Large intestine (tissue), 3 donors: Measurements from ENCODE around the gene GNPTG. TPM values are rescaled to one million over a fixed set of nuclear protein-coding genes. Genes with fewer than 3 reads are reported as not detected.

ENCODE experiments used
- DNase-seq, 2 donors: peaks; one replicate each; pipeline versions ENCODE4 v3.0.0 to v3.0.0-alpha.2; 2013
- H3K27ac ChIP-seq: one replicate; pipeline ENCODE4 v1.5.1; 2013; ENCODE audit warnings: low read length
- H3K27me3 ChIP-seq: 2 replicates; pipeline ENCODE4 v1.6.1; 2013; ENCODE audit warnings: low read length; ENCODE audit not compliant: control insufficient read depth, insufficient read depth
- H3K36me3 ChIP-seq: 2 replicates; pipeline ENCODE4 v1.6.1; 2013; ENCODE audit warnings: low read length; ENCODE audit not compliant: control insufficient read depth, insufficient read depth
- H3K4me1 ChIP-seq: one replicate; pipeline ENCODE4 v1.6.1; 2013; ENCODE audit warnings: low read length; ENCODE audit not compliant: control insufficient read depth, insufficient read depth
- H3K4me3 ChIP-seq: one replicate; pipeline ENCODE4 v1.5.1; 2013; ENCODE audit warnings: low read length
- H3K9me3 ChIP-seq: one replicate; pipeline ENCODE4 v1.6.1; 2013; ENCODE audit warnings: mild to moderate bottlenecking, low read depth, low read length, moderate library complexity; ENCODE audit not compliant: control insufficient read depth
- WGBS: methylation state at CpG from one replicate; pipeline ENCODE4 v1.1.5; 2013; ENCODE audit warnings: low lambda C conversion rate; ENCODE audit not compliant: insufficient coverage; 5-methylcytosine and 5-hydroxymethylcytosine counted together
- polyA plus RNA-seq: library from polyadenylated mRNA; unstranded; fragments of 120-200 nt; gene quantifications from one replicate; pipeline ENCODE4 v1.2.1, GENCODE V29; 2013

Gene GNPTG
- polyA plus RNA-seq, 1 donor: 68.3 TPM

DNA sequence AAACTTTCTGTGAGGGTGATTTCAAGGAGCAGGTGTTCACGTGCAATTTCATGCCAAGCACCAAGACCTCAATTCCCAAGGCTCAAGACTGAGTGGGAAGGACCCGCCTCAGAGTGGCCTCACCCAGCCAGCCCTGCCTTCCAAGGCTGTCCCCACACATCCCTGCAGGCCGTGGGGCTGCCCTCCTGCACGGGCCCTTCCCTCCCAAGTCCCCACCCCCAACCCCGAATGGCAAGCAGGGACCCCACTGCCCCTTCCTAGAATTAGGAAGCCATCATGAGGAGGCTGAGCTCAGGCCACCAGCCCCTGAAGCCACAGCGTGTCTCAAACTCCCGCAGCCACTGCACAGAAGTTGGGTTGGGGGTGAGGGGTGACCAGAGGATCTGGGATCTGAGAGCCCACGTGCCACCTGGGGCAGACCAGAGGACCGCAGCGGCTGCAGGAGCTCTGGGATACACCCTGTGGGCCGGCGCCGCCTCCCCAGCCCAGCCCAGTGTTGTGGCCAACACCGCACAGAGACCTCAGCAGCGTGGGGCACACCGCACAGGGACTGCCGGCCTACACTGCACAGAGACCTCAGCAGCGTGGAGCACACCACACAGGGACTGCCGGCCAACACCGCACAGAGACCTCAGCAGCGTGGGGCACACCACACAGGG lies 20.7 kb downstream of the GNPTG start:
- H3K36me3 ChIP-seq: peaks cover 34% of the 10 kb centered on the region
- no peak for DNase-seq
- H3K9me3 ChIP-seq: peaks cover 6% of the 10 kb centered on the region
- 100% methylated on average over 1 of the region's 21 CpGs for WGBS
- H3K27me3 ChIP-seq: no peaks in the 10 kb centered on the region
- no peaks in the 10 kb centered on the region for H3K4me1 ChIP-seq
- H3K27ac ChIP-seq: no peak overlapping the region
- H3K4me3 ChIP-seq: no peak overlapping the region

DNA sequence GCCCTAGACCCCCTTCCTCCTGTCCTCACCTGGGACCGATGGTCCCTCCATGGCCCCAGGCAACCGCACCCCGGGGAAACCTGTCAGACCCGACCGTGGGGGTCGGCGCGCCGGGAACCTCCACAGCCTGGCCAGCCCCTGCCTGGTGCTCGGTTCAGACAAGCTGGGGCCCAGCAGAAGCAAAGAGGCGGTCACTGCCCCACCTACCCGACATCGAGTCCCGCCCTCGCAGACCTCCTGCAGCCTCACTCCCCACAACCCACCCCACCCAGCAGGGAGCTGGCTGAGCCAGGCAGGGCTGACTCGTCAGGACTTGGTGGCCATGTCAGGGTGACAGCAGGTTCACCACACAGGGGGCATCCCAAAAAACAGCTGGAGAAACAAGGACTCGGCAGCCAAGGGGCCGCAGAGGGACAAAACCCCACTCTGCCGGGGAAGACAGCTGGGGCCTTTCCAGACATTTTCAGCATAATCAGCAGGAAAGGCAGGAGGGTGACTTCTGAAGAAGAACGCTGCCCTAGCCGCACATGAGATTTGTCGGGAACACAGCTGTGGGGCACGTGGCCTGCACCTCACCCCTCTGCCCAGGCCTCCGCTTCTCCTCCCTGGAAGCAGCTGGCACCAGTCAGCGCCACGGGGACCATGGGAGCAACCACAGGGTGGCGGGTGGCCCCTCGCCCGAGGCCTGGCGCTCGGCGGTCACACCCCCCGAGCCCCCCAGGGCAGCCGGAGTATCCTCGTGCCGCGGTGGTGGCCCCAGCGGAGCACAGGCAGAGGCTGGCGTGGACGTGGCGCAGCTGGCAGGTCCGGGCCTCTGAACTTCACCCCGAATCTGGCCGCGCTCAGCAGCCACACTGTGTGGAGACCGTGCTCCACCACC lies 22.9 kb downstream of the GNPTG start:
- no peaks in the 10 kb centered on the region for H3K27me3 ChIP-seq
- peaks cover 37% of the 10 kb centered on the region for H3K36me3 ChIP-seq
- no peak overlapping the region for H3K4me3 ChIP-seq
- H3K9me3 ChIP-seq: peaks cover 6% of the 10 kb centered on the region
- H3K4me1 ChIP-seq: peaks cover 5% of the 10 kb centered on the region
- no peak for DNase-seq
- H3K27ac ChIP-seq: no peak overlapping the region
- WGBS: no CpG with 5 or more reads among the region's 46 CpGs

DNA sequence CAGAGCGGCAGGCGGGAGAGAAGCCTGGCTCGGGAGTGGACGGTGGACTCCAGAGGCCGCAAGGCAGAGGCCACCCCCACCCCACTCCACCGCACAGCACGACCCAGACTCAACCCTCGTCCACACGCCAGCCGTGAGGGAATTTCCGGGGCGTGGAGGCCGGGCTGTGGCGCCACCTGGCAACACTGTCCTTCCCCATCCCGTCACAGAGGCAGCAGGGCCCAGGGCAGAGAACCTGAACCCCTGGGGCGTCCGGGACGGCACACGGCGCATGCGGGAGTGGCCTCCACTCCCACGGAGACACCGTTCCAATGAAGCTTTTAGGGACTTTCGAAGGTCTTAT lies 23.5 kb downstream of the GNPTG start:
- no CpG with 5 or more reads among the region's 24 CpGs for WGBS
- Histone ChIP-seq H3K4me3 (no peak overlapping the region), H3K4me1 (peaks cover 8% of the 10 kb centered on the region), H3K36me3 (peaks cover 32% of the 10 kb centered on the region), H3K27ac (no peak overlapping the region), H3K27me3 (no peaks in the 10 kb centered on the region), H3K9me3 (peaks cover 6% of the 10 kb centered on the region)
- DNase-seq: no peak

GRCh38 chr16:1375741-1376410 lies 24.1 kb downstream of the GNPTG start:
- no peak for DNase-seq
- H3K4me1 ChIP-seq: peaks cover 8% of the 10 kb centered on the region
- H3K36me3 ChIP-seq: peaks cover 29% of the 10 kb centered on the region
- H3K27ac ChIP-seq: no peak overlapping the region
- WGBS: no CpG with 5 or more reads among the region's 19 CpGs
- H3K4me3 ChIP-seq: no peak overlapping the region
- no peaks in the 10 kb centered on the region for H3K27me3 ChIP-seq
- peaks cover 6% of the 10 kb centered on the region for H3K9me3 ChIP-seq

GRCh38 chr16:1377406-1378010 lies 25.8 kb downstream of the GNPTG start:
- peaks cover 32% of the 10 kb centered on the region for H3K36me3 ChIP-seq

DNA sequence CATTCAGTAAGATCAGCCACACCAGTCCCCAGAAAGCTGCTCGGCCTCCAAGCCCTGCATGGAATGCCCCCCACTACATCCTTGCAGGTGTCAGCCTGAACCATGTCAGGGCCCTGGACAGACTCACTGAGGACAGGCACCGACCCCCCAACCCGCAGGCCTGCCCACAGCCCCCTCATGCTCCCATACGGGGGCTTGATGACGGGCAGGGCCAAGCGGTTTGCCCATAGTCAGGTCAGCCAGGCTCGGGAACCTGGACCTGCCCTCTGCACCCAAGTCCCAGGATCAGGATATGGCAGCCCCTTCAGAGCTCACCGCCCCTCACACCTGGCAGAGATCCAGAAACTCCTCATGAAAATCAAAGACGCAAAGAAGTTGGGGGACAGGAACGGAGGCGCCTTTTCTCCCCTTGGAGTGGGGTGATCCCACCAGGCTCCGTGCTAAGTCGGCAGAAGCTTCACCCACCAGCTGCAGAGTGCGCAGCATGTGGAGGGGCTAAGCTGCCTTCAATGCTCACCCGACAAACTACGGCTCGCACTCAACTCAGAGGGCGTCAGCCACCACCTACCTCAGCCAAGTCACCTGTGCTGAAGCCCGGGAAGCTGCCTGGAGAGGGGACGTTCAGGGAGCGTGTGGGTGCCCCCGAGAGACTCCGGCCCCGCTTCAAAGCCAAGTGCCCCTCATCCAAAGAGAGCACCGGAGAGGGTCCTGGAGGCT lies 26.5 kb downstream of the GNPTG start:
- WGBS: no CpG with 5 or more reads among the region's 25 CpGs
- no peak for DNase-seq
- Histone ChIP-seq H3K9me3 (peaks cover 6% of the 10 kb centered on the region), H3K27me3 (no peaks in the 10 kb centered on the region), H3K27ac (no peak overlapping the region), H3K4me3 (peak overlapping the region; percentile 23), H3K4me1 (peaks cover 8% of the 10 kb centered on the region), H3K36me3 (peaks cover 33% of the 10 kb centered on the region)

More at GRCh38 chr16:1377406-1378010, 25.8 kb downstream of the GNPTG start:
- 100% methylated on average over 1 of the region's 10 CpGs for WGBS
- Histone ChIP-seq H3K27ac (no peak overlapping the region), H3K27me3 (no peaks in the 10 kb centered on the region), H3K9me3 (peaks cover 6% of the 10 kb centered on the region), H3K4me3 (no peak overlapping the region), H3K4me1 (peaks cover 8% of the 10 kb centered on the region)
- DNase-seq: no peak

- H3K27me3 ChIP-seq: no peaks in the 10 kb centered on the region
- H3K4me1 ChIP-seq: peaks cover 8% of the 10 kb centered on the region
- peak; percentile 59 to 67 for DNase-seq
- no peak overlapping the region for H3K27ac ChIP-seq
- H3K4me3 ChIP-seq: peak overlapping the region; percentile 23
- H3K9me3 ChIP-seq: peaks cover 6% of the 10 kb centered on the region
- WGBS: no CpG with 5 or more reads among the region's 31 CpGs
- H3K36me3 ChIP-seq: peaks cover 35% of the 10 kb centered on the region
Measured at GRCh38 chr16:1378804-1379303, 27.1 kb downstream of the GNPTG start.

GRCh38 chr16:1379304-1380076 lies 27.8 kb downstream of the GNPTG start:
- H3K4me1 ChIP-seq: peaks cover 8% of the 10 kb centered on the region
- WGBS: no CpG with 5 or more reads among the region's 95 CpGs
- H3K9me3 ChIP-seq: peaks cover 6% of the 10 kb centered on the region
- peaks cover 32% of the 10 kb centered on the region for H3K36me3 ChIP-seq
- DNase-seq: peak; percentile 33 to 56
- no peak overlapping the region for H3K27ac ChIP-seq
- no peaks in the 10 kb centered on the region for H3K27me3 ChIP-seq
- H3K4me3 ChIP-seq: peak overlapping the region; percentile 39

DNA sequence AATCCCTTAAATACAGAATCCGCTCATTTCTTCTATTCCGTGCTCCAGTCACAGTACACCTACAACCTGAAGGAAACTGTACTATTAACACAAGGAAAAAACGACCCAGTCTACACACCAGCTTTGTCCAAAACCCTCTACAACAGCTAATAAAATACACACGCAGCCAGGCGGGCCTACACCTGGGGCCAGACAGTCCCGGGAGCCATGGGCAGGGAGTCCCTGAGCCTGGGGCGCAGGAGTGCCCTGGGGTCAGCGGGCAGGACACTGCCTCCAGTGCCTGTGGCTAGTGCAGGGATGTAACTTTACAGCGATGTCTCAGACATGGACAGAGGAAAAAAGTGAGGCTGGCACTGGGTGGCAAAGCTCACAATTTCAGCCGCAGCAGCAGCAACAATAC lies 28.5 kb downstream of the GNPTG start:
- Histone ChIP-seq H3K27ac (no peak overlapping the region), H3K4me1 (peaks cover 8% of the 10 kb centered on the region), H3K27me3 (no peaks in the 10 kb centered on the region), H3K9me3 (peaks cover 6% of the 10 kb centered on the region), H3K4me3 (peak overlapping the region; percentile 39), H3K36me3 (peaks cover 33% of the 10 kb centered on the region)
- WGBS: 67% methylated on average over 2 of the region's 10 CpGs
- DNase-seq: no peak
